CD8-positive, alpha-beta memory T cell (primary cell): ENCODE measurements around the gene PSMD4. TPM values are rescaled to one million over a fixed set of nuclear protein-coding genes. Genes with fewer than 3 reads are reported as not detected.
A peak's percentile ranks its signal among the peaks of the same experiment; 100 is the strongest.

ENCODE experiments used
- CTCF ChIA-PET: fragments of 350-600 bp; sonication (Branson Sonifier 250); formaldehyde crosslinking; loops from one replicate; lab custom pipeline; 2021; ENCODE audit warnings: antibody characterized with exemption; lab: Charles Lee
- POLR2A ChIA-PET: fragments of 350-600 bp; sonication (Branson Sonifier 250); formaldehyde crosslinking; loops from one replicate; lab custom pipeline; 2021; ENCODE audit warnings: antibody characterized with exemption; lab: Charles Lee
- DNase-seq, 5 donors: peaks; one replicate each; pipeline versions ENCODE4 v3.0.0 to v3.0.0-alpha.2; 2020 to 2022; ENCODE audit warnings: mixed read lengths in 1 of 5
- H3K27ac ChIP-seq: one replicate; pipeline ENCODE4 v1.7.0; 2013; ENCODE audit warnings: low read depth, mild to moderate bottlenecking, low read length, moderate library complexity
- H3K27me3 ChIP-seq: 2 replicates; pipeline ENCODE4 v1.7.0; 2013; ENCODE audit warnings: low read length, mild to moderate bottlenecking; ENCODE audit not compliant: insufficient read depth, poor library complexity, severe bottlenecking
- H3K36me3 ChIP-seq: 2 replicates; pipeline ENCODE4 v1.7.0; 2013; ENCODE audit warnings: mild to moderate bottlenecking, low read length, moderate library complexity; ENCODE audit not compliant: insufficient read depth
- H3K4me1 ChIP-seq: 2 replicates; pipeline ENCODE4 v1.7.0; 2013; ENCODE audit warnings: mild to moderate bottlenecking, low read length, moderate library complexity; ENCODE audit not compliant: insufficient read depth
- H3K4me3 ChIP-seq: 2 replicates; pipeline ENCODE4 v1.7.0; 2013; ENCODE audit warnings: mild to moderate bottlenecking, low read length
- H3K9me3 ChIP-seq: 2 replicates; pipeline ENCODE4 v1.7.0; 2013; ENCODE audit warnings: mild to moderate bottlenecking, low read length
- H3K27ac Mint-ChIP-seq, 8 donors: one replicate each; pipeline ENCODE4 v1.8.0; 2020 to 2021; ENCODE audit warnings: mixed read lengths in 8 of 8, mild to moderate bottlenecking in 6 of 8, inconsistent platforms in 3 of 8, moderate library complexity in 3 of 8
- H3K27me3 Mint-ChIP-seq, 2 donors: one replicate each; pipeline ENCODE4 v1.8.0; 2020 to 2021; ENCODE audit warnings: mixed read lengths in 2 of 2, mild to moderate bottlenecking in 1 of 2, moderate library complexity in 1 of 2
- H3K36me3 Mint-ChIP-seq, 3 donors: one replicate each; pipeline ENCODE4 v1.8.0; 2020 to 2021; ENCODE audit warnings: mixed read lengths in 3 of 3, inconsistent platforms in 1 of 3, mild to moderate bottlenecking in 1 of 3
- H3K4me1 Mint-ChIP-seq, 3 donors: one replicate each; pipeline ENCODE4 v1.8.0; 2020 to 2021; ENCODE audit warnings: mixed read lengths in 3 of 3, inconsistent platforms in 1 of 3, mild to moderate bottlenecking in 1 of 3
- H3K4me3 Mint-ChIP-seq, 7 donors: one replicate each; pipeline ENCODE4 v1.8.0; 2020 to 2021; ENCODE audit warnings: mixed read lengths in 7 of 7, mild to moderate bottlenecking in 6 of 7, moderate library complexity in 4 of 7, inconsistent platforms in 2 of 7
- H3K9me3 Mint-ChIP-seq, 5 donors: one replicate each; pipeline ENCODE4 v1.8.0; 2020 to 2022; ENCODE audit warnings: mixed read lengths in 5 of 5, mild to moderate bottlenecking in 3 of 5, moderate library complexity in 2 of 5, inconsistent platforms in 1 of 5
- polyA plus RNA-seq: library from polyadenylated mRNA; unstranded; fragments of 300-500 nt; fragmentation: Illumina TruSeq; gene quantifications from one replicate; pipeline ENCODE4 v1.2.3, GENCODE V29; 2021
- total RNA-seq, 2 experiments: library from RNA; stranded (reverse); gene quantifications; one replicate each; pipeline ENCODE4 v1.2.3, GENCODE V29; 2021

The PSMD4 gene
- total and polyA plus RNA-seq, 3 experiments from 2014 or later, result 239 to 256 (median 250) TPM

- H3K4me3 ChIP-seq, result no peak overlapping the region
- H3K36me3 ChIP-seq, result peaks cover 40% of the 10 kb centered on the region
- ChIA-PET POLR2A (no interaction called here), CTCF (no interaction called here)
- no peak overlapping the region for H3K27ac ChIP-seq
- H3K4me3 Mint-ChIP-seq, result no peak overlapping the region
- H3K9me3 Mint-ChIP-seq, result no peaks in the 10 kb centered on the region
- peak overlapping the region in 1 of 8 donors; percentile 36 for H3K27ac Mint-ChIP-seq
- H3K27me3 ChIP-seq, result no peaks in the 10 kb centered on the region
- no peak for DNase-seq
- peaks cover 15% of the 10 kb centered on the region for H3K4me1 ChIP-seq
- H3K9me3 ChIP-seq, result no peaks in the 10 kb centered on the region
- peaks cover 0 to 76% (median 2%) of the 10 kb centered on the region in 3 donors for H3K36me3 Mint-ChIP-seq
- H3K27me3 Mint-ChIP-seq, result no peaks in the 10 kb centered on the region
- peaks cover 30 to 52% (median 31%) of the 10 kb centered on the region in 3 donors for H3K4me1 Mint-ChIP-seq
These were observed 32.8 kb downstream of the PSMD4 start for GRCh38 chr1:151287341-151287699.

- peaks cover 46% of the 10 kb centered on the region for H3K36me3 ChIP-seq
- H3K4me1 ChIP-seq, result peaks cover 15% of the 10 kb centered on the region
- H3K27ac ChIP-seq, result no peak overlapping the region
- H3K4me3 ChIP-seq, result no peak overlapping the region
- POLR2A ChIA-PET, result no interaction called here
- H3K9me3 Mint-ChIP-seq, result no peaks in the 10 kb centered on the region
- no peaks in the 10 kb centered on the region for H3K27me3 Mint-ChIP-seq
- CTCF ChIA-PET, result no interaction called here
- DNase-seq, result no peak
- no peak overlapping the region for H3K27ac Mint-ChIP-seq
- H3K27me3 ChIP-seq, result no peaks in the 10 kb centered on the region
- no peaks in the 10 kb centered on the region for H3K9me3 ChIP-seq
- no peak overlapping the region for H3K4me3 Mint-ChIP-seq
- peaks cover 0 to 81% (median 5%) of the 10 kb centered on the region in 3 donors for H3K36me3 Mint-ChIP-seq
- peaks cover 29 to 55% (median 31%) of the 10 kb centered on the region in 3 donors for H3K4me1 Mint-ChIP-seq
These were observed 33.4 kb downstream of the PSMD4 start for GRCh38 chr1:151287767-151288500.

- Mint-ChIP-seq H3K9me3 (no peaks in the 10 kb centered on the region), H3K27ac (peak overlapping the region in 5 of 8 donors; percentile 10 to 84 (median 51)), H3K4me1 (peaks cover 23 to 49% (median 26%) of the 10 kb centered on the region in 3 donors), H3K27me3 (no peaks in the 10 kb centered on the region), H3K36me3 (peaks cover 0 to 83% (median 5%) of the 10 kb centered on the region in 3 donors), H3K4me3 (peak overlapping the region in 1 of 7 donors; percentile 54)
- CTCF ChIA-PET, result no interaction called here
- H3K4me1 ChIP-seq, result peaks cover 11% of the 10 kb centered on the region
- H3K27ac ChIP-seq, result no peak overlapping the region
- H3K4me3 ChIP-seq, result no peak overlapping the region
- POLR2A ChIA-PET, result no interaction called here
- H3K27me3 ChIP-seq, result no peaks in the 10 kb centered on the region
- H3K36me3 ChIP-seq, result peaks cover 50% of the 10 kb centered on the region
- no peak for DNase-seq
- no peaks in the 10 kb centered on the region for H3K9me3 ChIP-seq
These were observed 34.0 kb downstream of the PSMD4 start for GRCh38 chr1:151288502-151288901.

GRCh38 chr1:151289080-151289935, 34.8 kb downstream of the PSMD4 start:
- H3K4me1 ChIP-seq, result peaks cover 3% of the 10 kb centered on the region
- no peak overlapping the region for H3K27ac ChIP-seq
- no peaks in the 10 kb centered on the region for H3K9me3 ChIP-seq
- H3K27me3 ChIP-seq, result no peaks in the 10 kb centered on the region
- Mint-ChIP-seq H3K36me3 (peaks cover 0 to 87% (median 7%) of the 10 kb centered on the region in 3 donors), H3K4me3 (no peak overlapping the region), H3K4me1 (peaks cover 15 to 41% (median 18%) of the 10 kb centered on the region in 3 donors), H3K9me3 (no peaks in the 10 kb centered on the region), H3K27ac (peak overlapping the region in 5 of 8 donors; percentile 10 to 84 (median 51)), H3K27me3 (no peaks in the 10 kb centered on the region)
- ChIA-PET CTCF (no interaction called here), POLR2A (no interaction called here)
- peaks cover 58% of the 10 kb centered on the region for H3K36me3 ChIP-seq
- H3K4me3 ChIP-seq, result no peak overlapping the region
- DNase-seq, result no peak

GRCh38 chr1:151289991-151290708, 35.6 kb downstream of the PSMD4 start:
- H3K4me3 ChIP-seq, result no peak overlapping the region
- Mint-ChIP-seq H3K4me1 (peaks cover 11 to 34% (median 11%) of the 10 kb centered on the region in 3 donors), H3K4me3 (no peak overlapping the region), H3K27ac (peak overlapping the region in 4 of 8 donors; percentile 39 to 84 (median 72)), H3K27me3 (no peaks in the 10 kb centered on the region), H3K36me3 (peaks cover 0 to 90% (median 11%) of the 10 kb centered on the region in 3 donors), H3K9me3 (no peaks in the 10 kb centered on the region)
- no peak for DNase-seq
- H3K36me3 ChIP-seq, result peaks cover 58% of the 10 kb centered on the region
- ChIA-PET CTCF (no interaction called here), POLR2A (no interaction called here)
- H3K27me3 ChIP-seq, result no peaks in the 10 kb centered on the region
- no peak overlapping the region for H3K27ac ChIP-seq
- H3K4me1 ChIP-seq, result no peaks in the 10 kb centered on the region
- no peaks in the 10 kb centered on the region for H3K9me3 ChIP-seq

GRCh38 chr1:151290709-151291303, 36.3 kb downstream of the PSMD4 start:
- no peaks in the 10 kb centered on the region for H3K27me3 Mint-ChIP-seq
- DNase-seq, result no peak
- H3K36me3 Mint-ChIP-seq, result peaks cover 0 to 94% (median 11%) of the 10 kb centered on the region in 3 donors
- CTCF ChIA-PET, result no interaction called here
- H3K4me3 Mint-ChIP-seq, result no peak overlapping the region
- Histone ChIP-seq H3K36me3 (peaks cover 63% of the 10 kb centered on the region), H3K9me3 (no peaks in the 10 kb centered on the region), H3K27me3 (no peaks in the 10 kb centered on the region), H3K4me1 (no peaks in the 10 kb centered on the region), H3K27ac (no peak overlapping the region), H3K4me3 (no peak overlapping the region)
- no peaks in the 10 kb centered on the region for H3K9me3 Mint-ChIP-seq
- H3K4me1 Mint-ChIP-seq, result peaks cover 10 to 31% (median 11%) of the 10 kb centered on the region in 3 donors
- H3K27ac Mint-ChIP-seq, result peak overlapping the region in 1 of 8 donors; percentile 82
- POLR2A ChIA-PET, result no interaction called here

DNA sequence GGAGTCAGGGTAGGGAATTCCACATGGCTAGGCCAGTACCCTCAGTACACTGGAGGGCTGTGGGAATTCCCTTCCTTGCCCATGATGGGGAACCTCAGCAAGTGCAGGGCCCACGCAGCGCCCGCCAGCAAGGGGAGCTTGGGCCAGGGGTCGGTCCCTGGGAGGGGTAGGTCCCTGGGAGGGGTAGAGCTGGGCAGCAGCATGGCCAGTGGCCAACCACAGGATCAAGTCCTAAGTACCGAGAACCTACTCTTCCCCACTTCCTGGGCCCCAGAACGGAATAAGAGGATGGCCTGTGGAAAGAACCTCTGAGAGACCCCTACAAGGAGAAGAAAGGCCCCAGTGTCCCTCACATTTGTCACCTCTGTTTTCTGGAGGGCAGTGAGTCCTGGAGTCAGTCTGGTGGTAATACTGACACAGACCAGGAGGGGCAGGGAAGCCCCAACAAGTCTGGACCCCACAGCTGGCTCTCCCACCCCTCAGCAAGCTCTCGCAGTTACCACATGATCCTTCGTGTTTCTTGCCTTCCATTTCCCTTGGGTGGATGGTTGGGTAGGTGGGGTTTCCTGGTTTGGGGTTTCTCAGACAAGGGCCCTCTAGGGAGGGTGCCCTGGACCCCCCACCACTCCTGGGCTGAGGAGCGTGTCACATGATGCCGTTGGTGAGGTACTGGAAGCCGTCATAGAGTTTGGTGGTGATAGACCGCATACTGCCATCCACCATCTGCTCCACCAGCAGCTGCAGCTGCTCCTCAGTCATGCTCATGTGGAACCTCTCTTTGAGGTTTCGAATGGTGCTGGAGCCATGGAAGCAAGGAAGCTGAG, 37.9 kb downstream of the PSMD4 start:
- Mint-ChIP-seq H3K4me1 (peaks cover 7 to 21% (median 8%) of the 10 kb centered on the region in 3 donors), H3K4me3 (no peak overlapping the region), H3K27me3 (no peaks in the 10 kb centered on the region), H3K27ac (peak overlapping the region in 4 of 8 donors; percentile 17 to 81 (median 68)), H3K36me3 (peaks cover 0 to 89% (median 9%) of the 10 kb centered on the region in 3 donors), H3K9me3 (no peaks in the 10 kb centered on the region)
- Histone ChIP-seq H3K4me1 (no peaks in the 10 kb centered on the region), H3K4me3 (no peak overlapping the region), H3K36me3 (peaks cover 53% of the 10 kb centered on the region), H3K27me3 (no peaks in the 10 kb centered on the region), H3K9me3 (no peaks in the 10 kb centered on the region), H3K27ac (no peak overlapping the region)
- DNase-seq, result no peak
- CTCF ChIA-PET, result interaction anchor here (1.8 kb wide), 1 partner anchor 9 kb away, joined by 10 read pairs; no protein-coding TSS in a partner anchor
- POLR2A ChIA-PET, result no interaction called here
